Measurements from ENCODE around the gene FAM156A.
"Not testable (repeated sequence)": the region's sequence is repeated elsewhere in the genome, so short reads cannot be mapped to it uniquely, and the experiment has no call there.

DNA sequence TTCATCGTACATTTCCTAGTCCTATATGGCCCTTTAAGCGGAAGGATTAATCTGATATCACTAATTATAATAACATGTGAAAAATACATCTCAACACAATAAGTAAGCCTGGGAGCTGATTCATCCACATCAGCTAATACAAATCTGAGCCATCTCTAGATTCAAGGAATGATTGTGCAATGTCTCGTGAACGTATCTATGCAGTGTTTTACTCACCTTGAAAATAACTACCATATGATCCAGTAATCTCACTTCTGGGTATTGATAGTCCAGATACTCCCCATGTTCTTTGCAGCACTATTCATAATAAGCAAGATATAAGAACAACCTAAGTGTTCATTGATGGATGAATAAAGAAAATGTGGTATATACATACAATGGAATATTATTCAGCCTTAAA lies 17.6 kb downstream of the FAM156A start:
- TF ChIP-seq CTCF (conservative IDR thresholded peaks at IDR 0.05); EZH2 (IDR thresholded peaks at IDR 0.05; ENCODE audit: low read depth): not testable (repeated sequence)
